Liver (tissue), 9 donors: ENCODE results near the gene STK32C. TPM values are rescaled to one million over a fixed set of nuclear protein-coding genes. Genes with fewer than 3 reads are reported as not detected.

Experiments
- DNase-seq: peaks from one replicate; pipeline ENCODE4 v3.0.0-alpha.2; 2017; ENCODE audit warnings: low spot score
- H3K27ac ChIP-seq, 2 donors: one replicate each; pipeline ENCODE4 v1.7.0; 2013; ENCODE audit warnings: inconsistent platforms in 2 of 2, low read length in 2 of 2, control low read depth in 1 of 2, low read depth in 1 of 2, mild to moderate bottlenecking in 1 of 2
- H3K27me3 ChIP-seq, 4 donors: one replicate each; pipeline versions ENCODE4 v1.6.1 to v1.7.0; 2013; ENCODE audit warnings: low read length in 3 of 4, inconsistent platforms in 1 of 4, mild to moderate bottlenecking in 1 of 4, moderate library complexity in 1 of 4; ENCODE audit not compliant: control insufficient read depth in 4 of 4, insufficient read depth in 4 of 4
- H3K36me3 ChIP-seq, 4 donors: one replicate each; pipeline versions ENCODE4 v1.6.1 to v1.7.0; 2013; ENCODE audit warnings: low read length in 3 of 4, mild to moderate bottlenecking in 3 of 4, low read depth in 1 of 4, moderate library complexity in 1 of 4; ENCODE audit not compliant: control insufficient read depth in 4 of 4, insufficient read depth in 3 of 4
- H3K4me1 ChIP-seq, 4 donors: one replicate each; pipeline versions ENCODE4 v1.6.1 to v1.7.0; 2013; ENCODE audit warnings: low read length in 3 of 4, mild to moderate bottlenecking in 3 of 4, moderate library complexity in 1 of 4; ENCODE audit not compliant: control insufficient read depth in 4 of 4, insufficient read depth in 4 of 4
- H3K4me3 ChIP-seq, 3 donors: one replicate each; pipeline versions ENCODE4 v1.6.1 to v1.7.0; 2013; ENCODE audit warnings: low read length in 3 of 3, control low read depth in 1 of 3, low read depth in 1 of 3, mild to moderate bottlenecking in 1 of 3
- H3K9ac ChIP-seq, 2 donors: one replicate each; pipeline ENCODE4 v1.7.0; 2013; ENCODE audit warnings: low read length in 2 of 2, mild to moderate bottlenecking in 2 of 2, moderate library complexity in 2 of 2, control low read depth in 1 of 2, low read depth in 1 of 2
- H3K9me3 ChIP-seq, 4 donors: one replicate each; pipeline versions ENCODE4 v1.6.1 to v1.7.0; 2013; ENCODE audit warnings: low read length in 3 of 4; ENCODE audit not compliant: control insufficient read depth in 4 of 4
- ATF3 ChIP-seq: IDR thresholded peaks from 2 replicates; pipeline ENCODE4 v1.6.1; 2016; ENCODE audit warnings: antibody characterized with exemption
- CTCF ChIP-seq: fragments of 150-350 bp; IDR thresholded peaks from 2 replicates; pipeline ENCODE4 v1.5.1; 2017; ENCODE audit warnings: improper control_type of control experiment, low read depth, low read length; ENCODE audit not compliant: missing input control
- EGR1 ChIP-seq, 2 donors: IDR thresholded peaks; 2 replicates each; pipeline ENCODE4 v1.6.1; 2016 to 2018; ENCODE audit warnings: antibody characterized with exemption in 2 of 2, low read depth in 2 of 2
- FOXA1 ChIP-seq: IDR thresholded peaks from 2 replicates; pipeline ENCODE4 v1.6.1; 2016; ENCODE audit warnings: antibody characterized with exemption
- FOXA2 ChIP-seq: IDR thresholded peaks from 2 replicates; pipeline ENCODE4 v1.6.1; 2016; ENCODE audit warnings: antibody characterized with exemption
- GABPA ChIP-seq, 2 donors: IDR thresholded peaks in 1 of 2; conservative IDR thresholded peaks in 1 of 2; 2 replicates each; pipeline ENCODE4 v1.6.1; 2016; ENCODE audit warnings: antibody characterized with exemption in 2 of 2, mild to moderate bottlenecking in 1 of 2, moderate library complexity in 1 of 2
- HNF4G ChIP-seq: IDR thresholded peaks from 2 replicates; pipeline ENCODE4 v1.6.1; 2016; ENCODE audit warnings: antibody characterized with exemption
- NR2F2 ChIP-seq: IDR thresholded peaks from 2 replicates; pipeline ENCODE4 v1.6.1; 2016; ENCODE audit warnings: antibody characterized with exemption
- RAD21 ChIP-seq, 2 donors: IDR thresholded peaks; 2 replicates each; pipeline ENCODE4 v1.6.1; 2016; ENCODE audit warnings: antibody characterized with exemption in 2 of 2, mild to moderate bottlenecking in 2 of 2
- REST ChIP-seq: IDR thresholded peaks from 2 replicates; pipeline ENCODE4 v1.6.1; 2016; ENCODE audit warnings: antibody characterized with exemption, mild to moderate bottlenecking
- RXRA ChIP-seq, 2 donors: IDR thresholded peaks; 2 replicates each; pipeline ENCODE4 v1.6.1; 2017 to 2018; ENCODE audit warnings: antibody characterized with exemption in 2 of 2, mild to moderate bottlenecking in 1 of 2
- SP1 ChIP-seq: IDR thresholded peaks from 2 replicates; pipeline ENCODE4 v1.6.1; 2018; ENCODE audit warnings: antibody characterized with exemption, mild to moderate bottlenecking
- TAF1 ChIP-seq: conservative IDR thresholded peaks from 2 replicates; pipeline ENCODE4 v1.6.1; 2016; ENCODE audit warnings: antibody characterized with exemption, mild to moderate bottlenecking
- YY1 ChIP-seq: IDR thresholded peaks from 2 replicates; pipeline ENCODE4 v1.6.1; 2016; ENCODE audit warnings: antibody characterized with exemption, mild to moderate bottlenecking
- ZBTB33 ChIP-seq: IDR thresholded peaks from 2 replicates; pipeline ENCODE4 v1.6.1; 2016; ENCODE audit warnings: antibody characterized with exemption
- WGBS: extraction: QIAGEN DNeasy Blood & Tissue Kit; methylation state at CpG from one replicate; pipeline ENCODE4 v1.1.7; 2013; 5-methylcytosine and 5-hydroxymethylcytosine counted together
- polyA plus RNA-seq, 2 donors: library from polyadenylated mRNA; stranded (reverse) in 1 of 2; unstranded in 1 of 2; fragments of 200-250 nt in 1 of 2; fragments of >200 nt in 1 of 2; fragmentation: Nextera tagmentation in 1 of 2; extraction: Ambion mirVana in 1 of 2; gene quantifications; one replicate each; pipeline versions ENCODE4 v1.2.1 to v1.2.3, GENCODE V29; 2013 to 2015
- total RNA-seq, 2 donors: library from RNA; depleted of rRNA; stranded (reverse); fragments of >200 nt; gene quantifications; one replicate each; pipeline ENCODE4 v1.2.3, GENCODE V29; 2014
- donor health status: healthy.
- donor health status: healthy.
- donor health status: healthy.
- donor health status: healthy.
- donor health status: healthy.

Gene STK32C
- total and polyA plus RNA-seq, 4 donors: 1.8 to 4.6 (median 2.2) TPM

GRCh38 chr10:132196178-132197113, 111.3 kb downstream of the STK32C start:
- TF ChIP-seq GABPA (IDR thresholded peaks at IDR 0.05 in 1 of 2, conservative IDR thresholded peaks at IDR 0.05 in 1 of 2) (no peak), RXRA (IDR thresholded peaks at IDR 0.05) (no peak), YY1 (no peak), SP1 (no peak), CTCF (no peak), TAF1 (no peak), RAD21 (IDR thresholded peaks at IDR 0.05) (no peak), REST (no peak), EGR1 (IDR thresholded peaks at IDR 0.05; ENCODE audit: low read depth in 2 of 2) (no peak), ZBTB33 (no peak), ATF3 (no peak), NR2F2 (no peak), HNF4G (no peak), FOXA1 (no peak), FOXA2 (no peak)
- Histone ChIP-seq H3K27me3 (peaks cover 0 to 3% (median 0%) of the 10 kb centered on the region in 4 donors), H3K4me1 (no peaks in the 10 kb centered on the region), H3K4me3 (no peak overlapping the region), H3K9ac (no peak overlapping the region), H3K36me3 (no peaks in the 10 kb centered on the region), H3K9me3 (no peaks in the 10 kb centered on the region), H3K27ac (no peak overlapping the region)
- no peak for DNase-seq
- 88% methylated on average over 30 of the region's 30 CpGs for WGBS
